Measurements from ENCODE around the gene NUP62.

NUP62 gene

GRCh38 chr19:49861541-49862378 lies 67.5 kb downstream of the NUP62 start:
- peaks cover 76% of the 10 kb centered on the region for H3K36me3 ChIP-seq (ENCODE audit: control insufficient read depth, insufficient read depth, low read length)
- peaks cover 14% of the 10 kb centered on the region for H3K4me1 ChIP-seq (ENCODE audit: control insufficient read depth, insufficient read depth, low read length)

GRCh38 chr19:49861107-49861506 lies 68.2 kb downstream of the NUP62 start:
- peaks cover 83% of the 10 kb centered on the region for H3K36me3 ChIP-seq (ENCODE audit: control insufficient read depth, insufficient read depth, low read length)
- H3K9ac ChIP-seq (ENCODE audit: low read depth, low read length), result no peak overlapping the region
- H3K27ac ChIP-seq (ENCODE audit: low read depth, low read length), result peak overlapping the region; percentile 28
- no peak overlapping the region for H3K4me3 ChIP-seq (ENCODE audit: low read depth, low read length)
- no peaks in the 10 kb centered on the region for H3K9me3 ChIP-seq (ENCODE audit: control insufficient read depth, insufficient read depth, low read length)
- H3K4me1 ChIP-seq (ENCODE audit: control insufficient read depth, insufficient read depth, low read length), result peaks cover 9% of the 10 kb centered on the region
- H3K27me3 ChIP-seq (ENCODE audit: control insufficient read depth, insufficient read depth, low read length), result no peaks in the 10 kb centered on the region

More at GRCh38 chr19:49861541-49862378, 67.5 kb downstream of the NUP62 start:
- Histone ChIP-seq H3K9me3 (ENCODE audit: control insufficient read depth, insufficient read depth, low read length) (no peaks in the 10 kb centered on the region), H3K4me3 (ENCODE audit: low read depth, low read length) (no peak overlapping the region), H3K9ac (ENCODE audit: low read depth, low read length) (no peak overlapping the region), H3K27ac (ENCODE audit: low read depth, low read length) (no peak overlapping the region), H3K27me3 (ENCODE audit: control insufficient read depth, insufficient read depth, low read length) (no peaks in the 10 kb centered on the region)

- peaks cover 88% of the 10 kb centered on the region for H3K36me3 ChIP-seq (ENCODE audit: control insufficient read depth, insufficient read depth, low read length)
- peak overlapping the region; percentile 28 for H3K27ac ChIP-seq (ENCODE audit: low read depth, low read length)
- H3K27me3 ChIP-seq (ENCODE audit: control insufficient read depth, insufficient read depth, low read length), result no peaks in the 10 kb centered on the region
- H3K9ac ChIP-seq (ENCODE audit: low read depth, low read length), result no peak overlapping the region
- H3K4me1 ChIP-seq (ENCODE audit: control insufficient read depth, insufficient read depth, low read length), result peaks cover 5% of the 10 kb centered on the region
- H3K4me3 ChIP-seq (ENCODE audit: low read depth, low read length), result no peak overlapping the region
- H3K9me3 ChIP-seq (ENCODE audit: control insufficient read depth, insufficient read depth, low read length), result no peaks in the 10 kb centered on the region
These were observed 68.8 kb downstream of the NUP62 start for GRCh38 chr19:49860336-49861102.

- no peak overlapping the region for H3K9ac ChIP-seq (ENCODE audit: low read depth, low read length)
- no peak overlapping the region for H3K4me3 ChIP-seq (ENCODE audit: low read depth, low read length)
- peaks cover 91% of the 10 kb centered on the region for H3K36me3 ChIP-seq (ENCODE audit: control insufficient read depth, insufficient read depth, low read length)
- H3K9me3 ChIP-seq (ENCODE audit: control insufficient read depth, insufficient read depth, low read length), result no peaks in the 10 kb centered on the region
- peak overlapping the region; percentile 28 for H3K27ac ChIP-seq (ENCODE audit: low read depth, low read length)
- H3K4me1 ChIP-seq (ENCODE audit: control insufficient read depth, insufficient read depth, low read length), result peaks cover 5% of the 10 kb centered on the region; the same call in 1 of the 2 replicates
- no peaks in the 10 kb centered on the region for H3K27me3 ChIP-seq (ENCODE audit: control insufficient read depth, insufficient read depth, low read length)
These were observed 69.5 kb downstream of the NUP62 start for GRCh38 chr19:49859682-49860335.

GRCh38 chr19:49858088-49858985 lies 71.0 kb downstream of the NUP62 start:
- H3K36me3 ChIP-seq (ENCODE audit: control insufficient read depth, insufficient read depth, low read length), result peaks cover 88% of the 10 kb centered on the region

GRCh38 chr19:49857838-49858087 lies 71.5 kb downstream of the NUP62 start:
- Histone ChIP-seq H3K27ac (ENCODE audit: low read depth, low read length) (peak overlapping the region; percentile 28), H3K4me1 (ENCODE audit: control insufficient read depth, insufficient read depth, low read length) (peaks cover 8% of the 10 kb centered on the region), H3K36me3 (ENCODE audit: control insufficient read depth, insufficient read depth, low read length) (peaks cover 85% of the 10 kb centered on the region), H3K4me3 (ENCODE audit: low read depth, low read length) (no peak overlapping the region), H3K27me3 (ENCODE audit: control insufficient read depth, insufficient read depth, low read length) (no peaks in the 10 kb centered on the region), H3K9ac (ENCODE audit: low read depth, low read length) (no peak overlapping the region), H3K9me3 (ENCODE audit: control insufficient read depth, insufficient read depth, low read length) (no peaks in the 10 kb centered on the region)

More at GRCh38 chr19:49858088-49858985, 71.0 kb downstream of the NUP62 start:
- Histone ChIP-seq H3K4me3 (ENCODE audit: low read depth, low read length) (no peak overlapping the region), H3K4me1 (ENCODE audit: control insufficient read depth, insufficient read depth, low read length) (peaks cover 5% of the 10 kb centered on the region; the same call in 1 of the 2 replicates), H3K9ac (ENCODE audit: low read depth, low read length) (no peak overlapping the region), H3K9me3 (ENCODE audit: control insufficient read depth, insufficient read depth, low read length) (no peaks in the 10 kb centered on the region), H3K27ac (ENCODE audit: low read depth, low read length) (peak overlapping the region; percentile 28), H3K27me3 (ENCODE audit: control insufficient read depth, insufficient read depth, low read length) (no peaks in the 10 kb centered on the region)

GRCh38 chr19:49857061-49857837 lies 72.1 kb downstream of the NUP62 start:
- Histone ChIP-seq H3K9ac (ENCODE audit: low read depth, low read length) (no peak overlapping the region), H3K36me3 (ENCODE audit: control insufficient read depth, insufficient read depth, low read length) (peaks cover 86% of the 10 kb centered on the region), H3K4me1 (ENCODE audit: control insufficient read depth, insufficient read depth, low read length) (peaks cover 13% of the 10 kb centered on the region), H3K27me3 (ENCODE audit: control insufficient read depth, insufficient read depth, low read length) (no peaks in the 10 kb centered on the region), H3K4me3 (ENCODE audit: low read depth, low read length) (no peak overlapping the region), H3K27ac (ENCODE audit: low read depth, low read length) (peak overlapping the region; percentile 28), H3K9me3 (ENCODE audit: control insufficient read depth, insufficient read depth, low read length) (no peaks in the 10 kb centered on the region)

All from HUES48 (cell line).